Hepatocyte (in vitro differentiated cells): Measurements from ENCODE around the gene FAM110A.

Experiments
- EZH2 ChIP-seq: fragments of 200-600 bp; sonication (generic); IDR thresholded peaks from 2 replicates; pipeline ENCODE4 v1.6.1; 2016; ENCODE audit warnings: antibody characterized with exemption, mild to moderate bottlenecking, borderline replicate concordance
- TF ChIP-seq, protein P1 (sequence below): fragments of 200-600 bp; sonication (generic); IDR thresholded peaks from 2 replicates; pipeline ENCODE4 v1.5.1; 2016; ENCODE audit warnings: antibody characterized with exemption, mild to moderate bottlenecking; ENCODE audit not compliant: poor library complexity

DNA sequence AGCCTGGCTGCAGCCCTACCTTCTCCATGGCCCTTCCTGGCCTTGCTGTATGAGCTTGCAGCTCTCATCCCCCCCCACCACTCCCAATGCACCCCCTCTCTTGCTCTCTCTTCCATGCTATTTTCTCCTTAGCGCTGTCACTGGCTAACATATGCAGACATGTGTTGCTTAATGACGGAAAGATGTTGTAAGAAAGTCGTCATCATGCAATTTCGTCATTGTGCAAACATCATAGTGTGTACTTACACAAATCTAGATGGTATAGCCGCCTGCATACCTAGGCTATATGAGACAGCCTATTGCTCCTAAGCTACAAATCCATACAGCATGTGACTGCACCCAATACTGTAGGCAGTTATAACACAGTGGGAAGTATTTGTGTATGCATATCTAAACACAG lies 55.6 kb downstream of the FAM110A start:
- TF ChIP-seq, protein P1, sequence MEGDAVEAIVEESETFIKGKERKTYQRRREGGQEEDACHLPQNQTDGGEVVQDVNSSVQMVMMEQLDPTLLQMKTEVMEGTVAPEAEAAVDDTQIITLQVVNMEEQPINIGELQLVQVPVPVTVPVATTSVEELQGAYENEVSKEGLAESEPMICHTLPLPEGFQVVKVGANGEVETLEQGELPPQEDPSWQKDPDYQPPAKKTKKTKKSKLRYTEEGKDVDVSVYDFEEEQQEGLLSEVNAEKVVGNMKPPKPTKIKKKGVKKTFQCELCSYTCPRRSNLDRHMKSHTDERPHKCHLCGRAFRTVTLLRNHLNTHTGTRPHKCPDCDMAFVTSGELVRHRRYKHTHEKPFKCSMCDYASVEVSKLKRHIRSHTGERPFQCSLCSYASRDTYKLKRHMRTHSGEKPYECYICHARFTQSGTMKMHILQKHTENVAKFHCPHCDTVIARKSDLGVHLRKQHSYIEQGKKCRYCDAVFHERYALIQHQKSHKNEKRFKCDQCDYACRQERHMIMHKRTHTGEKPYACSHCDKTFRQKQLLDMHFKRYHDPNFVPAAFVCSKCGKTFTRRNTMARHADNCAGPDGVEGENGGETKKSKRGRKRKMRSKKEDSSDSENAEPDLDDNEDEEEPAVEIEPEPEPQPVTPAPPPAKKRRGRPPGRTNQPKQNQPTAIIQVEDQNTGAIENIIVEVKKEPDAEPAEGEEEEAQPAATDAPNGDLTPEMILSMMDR, result no peak
- no peak for TF ChIP-seq EZH2
